Measurements from ENCODE around the gene TSSK1B. TPM values are rescaled to one million over a fixed set of nuclear protein-coding genes. Genes with fewer than 3 reads are reported as not detected.
"Not testable (repeated sequence)": the region's sequence is repeated elsewhere in the genome, so short reads cannot be mapped to it uniquely, and the experiment has no call there.

The TSSK1B gene
- total RNA-seq, 1 donor from 2014 or later: not detected

GRCh38 chr5:113437111-113437510, 2.3 kb upstream of the TSSK1B start:
- no peaks in the 10 kb centered on the region for H3K4me1 Mint-ChIP-seq (ENCODE audit: low read depth)
- intact Hi-C loops (cut with micrococcal nuclease): no loop called here
- H3K36me3 Mint-ChIP-seq (ENCODE audit: low read depth): no peaks in the 10 kb centered on the region
- H3K27ac Mint-ChIP-seq: no peak overlapping the region
- DNase-seq (ENCODE audit: low spot score): no peak
- H3K27me3 Mint-ChIP-seq (ENCODE audit: low read depth): peaks cover 20% of the 10 kb centered on the region
- H3K4me3 Mint-ChIP-seq (ENCODE audit: low read depth): no peak overlapping the region
- H3K9me3 Mint-ChIP-seq: no peaks in the 10 kb centered on the region

DNA sequence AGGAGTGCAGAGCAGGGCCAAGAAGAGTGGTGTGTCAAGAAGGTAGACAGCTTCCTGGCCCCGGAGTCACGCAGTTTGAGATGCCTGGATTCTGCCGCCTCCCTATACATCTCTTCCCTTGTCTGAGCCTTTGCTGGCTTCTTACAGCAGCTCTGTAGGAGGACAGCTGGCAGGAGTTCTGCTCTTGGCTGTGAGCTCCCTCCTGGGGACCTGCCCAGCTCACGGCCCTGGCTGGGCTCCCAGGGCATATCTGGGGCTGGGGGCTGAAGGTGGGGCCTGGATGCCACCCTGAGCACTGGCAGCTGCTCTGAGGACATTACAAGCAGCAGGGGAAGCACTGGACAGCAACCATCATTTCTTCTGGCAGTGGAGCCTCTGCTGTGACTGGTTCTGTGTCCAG, 786 bp upstream of the TSSK1B start:
- Mint-ChIP-seq H3K9me3 (no peaks in the 10 kb centered on the region), H3K36me3 (ENCODE audit: low read depth) (no peaks in the 10 kb centered on the region), H3K27ac (no peak overlapping the region), H3K4me3 (ENCODE audit: low read depth) (no peak overlapping the region), H3K4me1 (ENCODE audit: low read depth) (no peaks in the 10 kb centered on the region), H3K27me3 (ENCODE audit: low read depth) (peaks cover 18% of the 10 kb centered on the region)
- intact Hi-C loops (cut with micrococcal nuclease): no loop called here
- DNase-seq (ENCODE audit: low spot score): no peak

GRCh38 chr5:113433862-113434612, 752 bp downstream of the TSSK1B start:
- intact Hi-C loops (cut with micrococcal nuclease): no loop called here
- H3K9me3 Mint-ChIP-seq: no peaks in the 10 kb centered on the region
- no peak overlapping the region for H3K4me3 Mint-ChIP-seq (ENCODE audit: low read depth)
- DNase-seq (ENCODE audit: low spot score): no peak
- no peaks in the 10 kb centered on the region for H3K4me1 Mint-ChIP-seq (ENCODE audit: low read depth)
- H3K27ac Mint-ChIP-seq: no peak overlapping the region
- no peaks in the 10 kb centered on the region for H3K36me3 Mint-ChIP-seq (ENCODE audit: low read depth)
- H3K27me3 Mint-ChIP-seq (ENCODE audit: low read depth): peaks cover 11% of the 10 kb centered on the region

DNA sequence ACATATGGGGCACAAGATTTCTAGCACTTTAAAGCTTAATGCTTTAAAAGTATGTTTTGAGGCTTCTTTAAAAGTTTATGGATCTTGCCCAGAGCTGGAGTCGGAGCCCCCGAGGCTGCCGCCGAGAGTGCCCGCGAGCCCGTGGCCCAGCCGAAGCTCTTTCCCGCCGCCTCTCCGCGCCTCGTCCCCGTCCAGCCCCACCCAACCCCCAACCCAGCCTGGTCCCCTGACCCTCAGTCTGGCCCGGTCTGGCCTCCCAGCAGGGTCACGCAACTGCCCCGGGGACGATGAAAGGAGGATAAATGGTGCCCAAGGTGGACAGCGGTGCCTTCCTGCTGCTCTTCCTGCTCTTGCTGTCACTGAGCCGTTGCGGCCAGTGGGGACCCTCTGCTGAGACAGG, 1.7 kb downstream of the TSSK1B start:
- intact Hi-C loops (cut with micrococcal nuclease): no loop called here
- no peak overlapping the region for H3K4me3 Mint-ChIP-seq (ENCODE audit: low read depth)
- no peaks in the 10 kb centered on the region for H3K36me3 Mint-ChIP-seq (ENCODE audit: low read depth)
- no peaks in the 10 kb centered on the region for H3K4me1 Mint-ChIP-seq (ENCODE audit: low read depth)
- H3K9me3 Mint-ChIP-seq: no peaks in the 10 kb centered on the region
- H3K27ac Mint-ChIP-seq: no peak overlapping the region
- peaks cover 8% of the 10 kb centered on the region for H3K27me3 Mint-ChIP-seq (ENCODE audit: low read depth)
- DNase-seq (ENCODE audit: low spot score): no peak

DNA sequence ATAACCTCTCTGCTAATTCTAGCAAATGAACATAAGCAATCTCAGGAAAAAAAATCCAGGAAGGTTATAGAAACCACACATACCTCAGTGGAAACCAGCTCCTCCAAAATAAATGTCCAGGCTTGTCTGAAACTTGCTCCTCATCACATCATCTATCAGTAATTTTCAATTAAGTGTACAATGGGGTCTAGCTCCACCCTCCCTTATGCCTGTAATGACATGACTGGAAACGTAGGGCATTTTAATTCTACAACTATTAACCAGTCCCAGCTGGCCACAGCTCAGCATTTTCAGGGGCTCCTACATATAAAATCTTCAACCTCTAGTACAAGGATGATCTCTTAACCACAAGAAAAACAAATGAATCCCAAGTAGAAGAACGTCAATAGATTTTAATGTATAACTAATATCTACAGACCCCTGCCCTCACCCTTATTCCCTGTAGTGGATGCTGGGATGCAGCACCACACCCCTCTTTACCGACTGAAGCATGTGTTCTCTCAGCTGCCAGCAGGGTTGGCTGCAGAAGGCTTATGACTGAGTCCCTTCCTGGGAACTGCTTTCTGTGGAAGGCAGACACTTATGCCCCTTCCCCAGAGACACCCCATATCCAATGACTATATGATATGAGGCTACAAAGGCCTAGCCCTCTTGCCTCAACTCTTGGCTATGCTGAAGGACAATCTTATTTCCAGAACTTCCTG, 6.8 kb downstream of the TSSK1B start:
- no peak overlapping the region for H3K4me3 Mint-ChIP-seq (ENCODE audit: low read depth)

GRCh38 chr5:113425909-113426308, 8.9 kb downstream of the TSSK1B start:
- Mint-ChIP-seq H3K4me1 (ENCODE audit: low read depth) (no peaks in the 10 kb centered on the region), H3K9me3 (no peaks in the 10 kb centered on the region), H3K4me3 (ENCODE audit: low read depth) (no peak overlapping the region), H3K27me3 (ENCODE audit: low read depth) (no peaks in the 10 kb centered on the region), H3K27ac (no peak overlapping the region), H3K36me3 (ENCODE audit: low read depth) (no peaks in the 10 kb centered on the region)
- intact Hi-C loops (cut with micrococcal nuclease): no loop called here
- DNase-seq (ENCODE audit: low spot score): no peak

More for the DNA sequence above, 6.8 kb downstream of the TSSK1B start:
- Mint-ChIP-seq H3K9me3 (no peaks in the 10 kb centered on the region), H3K27me3 (ENCODE audit: low read depth) (no peaks in the 10 kb centered on the region), H3K4me1 (ENCODE audit: low read depth) (no peaks in the 10 kb centered on the region), H3K27ac (no peak overlapping the region), H3K36me3 (ENCODE audit: low read depth) (no peaks in the 10 kb centered on the region)
- DNase-seq (ENCODE audit: low spot score): no peak
- intact Hi-C loops (cut with micrococcal nuclease): no loop called here

GRCh38 chr5:113421693-113422092, 13.1 kb downstream of the TSSK1B start:
- Mint-ChIP-seq H3K27ac (no peak overlapping the region), H3K9me3 (no peaks in the 10 kb centered on the region), H3K27me3 (ENCODE audit: low read depth) (no peaks in the 10 kb centered on the region), H3K4me3 (ENCODE audit: low read depth) (no peak overlapping the region), H3K4me1 (ENCODE audit: low read depth) (no peaks in the 10 kb centered on the region), H3K36me3 (ENCODE audit: low read depth) (no peaks in the 10 kb centered on the region)
- intact Hi-C loops (cut with micrococcal nuclease): no loop called here
- no peak for DNase-seq (ENCODE audit: low spot score)

DNA sequence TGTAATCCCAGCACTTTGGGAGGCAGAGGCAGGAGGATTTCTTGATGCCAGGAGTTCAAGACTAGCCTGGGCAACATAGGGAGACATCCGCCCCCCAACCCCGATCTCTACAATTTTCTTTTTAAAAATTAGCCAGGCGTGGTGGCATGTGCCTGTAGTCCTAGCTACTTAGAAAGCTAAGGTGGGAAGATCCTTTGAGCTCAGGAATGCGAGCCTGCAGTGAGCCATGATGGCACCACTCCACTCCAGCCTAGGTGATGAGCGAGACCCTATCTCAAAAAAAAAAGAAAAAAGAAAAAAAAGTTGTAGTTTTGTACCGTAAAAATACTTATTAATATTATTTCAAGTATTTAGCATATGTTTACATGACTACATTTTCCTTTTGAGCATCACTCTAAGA, 29.3 kb downstream of the TSSK1B start:
- H3K27me3 Mint-ChIP-seq (ENCODE audit: low read depth): peaks cover 33% of the 10 kb centered on the region
- no peak overlapping the region for H3K27ac Mint-ChIP-seq
- H3K9me3 Mint-ChIP-seq: no peaks in the 10 kb centered on the region
- intact Hi-C loops (cut with micrococcal nuclease): no loop called here
- no peaks in the 10 kb centered on the region for H3K36me3 Mint-ChIP-seq (ENCODE audit: low read depth)
- H3K4me3 Mint-ChIP-seq (ENCODE audit: low read depth): no peak overlapping the region
- no peak for DNase-seq (ENCODE audit: low spot score)
- no peaks in the 10 kb centered on the region for H3K4me1 Mint-ChIP-seq (ENCODE audit: low read depth)

GRCh38 chr5:113404269-113404668, 30.5 kb downstream of the TSSK1B start:
- intact Hi-C loops (cut with micrococcal nuclease): no loop called here
- H3K27ac Mint-ChIP-seq: no peak overlapping the region
- no peaks in the 10 kb centered on the region for H3K36me3 Mint-ChIP-seq (ENCODE audit: low read depth)
- H3K4me3 Mint-ChIP-seq (ENCODE audit: low read depth): no peak overlapping the region
- no peak for DNase-seq (ENCODE audit: low spot score)
- H3K4me1 Mint-ChIP-seq (ENCODE audit: low read depth): no peaks in the 10 kb centered on the region
- H3K27me3 Mint-ChIP-seq (ENCODE audit: low read depth): peaks cover 33% of the 10 kb centered on the region
- no peaks in the 10 kb centered on the region for H3K9me3 Mint-ChIP-seq

DNA sequence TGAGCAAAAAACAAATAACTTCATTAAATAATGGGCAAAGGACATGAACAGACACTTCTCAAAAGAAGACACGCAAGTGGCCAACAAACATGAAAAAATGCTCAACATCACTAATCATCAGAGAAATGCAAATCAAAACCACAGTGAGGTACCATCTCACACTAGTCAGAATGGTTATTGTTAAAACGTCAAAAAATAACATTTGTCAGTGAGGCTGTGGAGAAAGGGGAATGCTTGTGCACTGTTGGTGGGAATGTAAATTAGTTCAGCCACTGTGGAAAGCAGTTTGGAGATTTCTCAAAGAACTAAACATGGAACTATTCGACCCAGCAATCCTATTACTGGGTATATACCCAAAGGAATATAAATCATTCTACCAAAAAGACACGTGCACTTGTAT, 36.8 kb downstream of the TSSK1B start:
- H3K9me3 Mint-ChIP-seq; intact Hi-C loops (cut with micrococcal nuclease); H3K27ac Mint-ChIP-seq; H3K36me3 Mint-ChIP-seq (ENCODE audit: low read depth); DNase-seq (ENCODE audit: low spot score); H3K4me3 Mint-ChIP-seq (ENCODE audit: low read depth): not testable (repeated sequence)
- H3K4me1 Mint-ChIP-seq (ENCODE audit: low read depth): peaks cover 12% of the 10 kb centered on the region
- peaks cover 18% of the 10 kb centered on the region for H3K27me3 Mint-ChIP-seq (ENCODE audit: low read depth)

DNA sequence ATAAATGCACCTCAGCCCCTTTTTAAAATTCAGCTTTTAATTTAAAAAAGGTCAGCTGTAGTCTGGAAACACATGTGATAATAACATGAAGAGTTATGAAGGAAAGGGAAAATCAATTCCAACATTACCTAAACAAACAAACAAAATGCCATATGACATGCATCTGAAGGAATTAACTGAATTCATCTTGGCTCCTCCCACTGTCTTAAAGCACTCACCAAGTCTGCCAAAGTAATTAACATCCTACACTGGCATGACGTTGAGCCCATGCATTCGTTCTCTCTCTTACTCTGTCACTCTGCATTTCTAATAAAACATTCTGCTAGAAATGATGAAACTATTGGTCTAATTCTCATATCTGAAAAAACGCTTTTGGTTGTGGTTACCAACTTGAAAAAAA, 37.7 kb downstream of the TSSK1B start:
- intact Hi-C loops (cut with micrococcal nuclease): no loop called here
- H3K4me3 Mint-ChIP-seq (ENCODE audit: low read depth): no peak overlapping the region

GRCh38 chr5:113394658-113395057, 40.1 kb downstream of the TSSK1B start:
- Mint-ChIP-seq H3K27ac (no peak overlapping the region), H3K4me1 (ENCODE audit: low read depth) (peaks cover 20% of the 10 kb centered on the region), H3K36me3 (ENCODE audit: low read depth) (no peaks in the 10 kb centered on the region), H3K4me3 (ENCODE audit: low read depth) (no peak overlapping the region), H3K9me3 (no peaks in the 10 kb centered on the region), H3K27me3 (ENCODE audit: low read depth) (peaks cover 28% of the 10 kb centered on the region)
- no peak for DNase-seq (ENCODE audit: low spot score)
- intact Hi-C loops (cut with micrococcal nuclease): no loop called here

More for the DNA sequence above, 37.7 kb downstream of the TSSK1B start:
- peaks cover 19% of the 10 kb centered on the region for H3K27me3 Mint-ChIP-seq (ENCODE audit: low read depth)
- H3K4me1 Mint-ChIP-seq (ENCODE audit: low read depth): peaks cover 15% of the 10 kb centered on the region
- H3K27ac Mint-ChIP-seq: no peak overlapping the region
- H3K9me3 Mint-ChIP-seq: no peaks in the 10 kb centered on the region
- no peak for DNase-seq (ENCODE audit: low spot score)
- H3K36me3 Mint-ChIP-seq (ENCODE audit: low read depth): no peaks in the 10 kb centered on the region

GRCh38 chr5:113390224-113390623, 44.6 kb downstream of the TSSK1B start:
- no peak for DNase-seq (ENCODE audit: low spot score)
- no peaks in the 10 kb centered on the region for H3K9me3 Mint-ChIP-seq
- peaks cover 33% of the 10 kb centered on the region for H3K27me3 Mint-ChIP-seq (ENCODE audit: low read depth)
- no peak overlapping the region for H3K4me3 Mint-ChIP-seq (ENCODE audit: low read depth)
- no peaks in the 10 kb centered on the region for H3K36me3 Mint-ChIP-seq (ENCODE audit: low read depth)
- intact Hi-C loops (cut with micrococcal nuclease): no loop called here
- peaks cover 22% of the 10 kb centered on the region for H3K4me1 Mint-ChIP-seq (ENCODE audit: low read depth)
- H3K27ac Mint-ChIP-seq: no peak overlapping the region

Measured in activated T-helper 2 cell treated with anti-CD3 and anti-CD28 coated beads, Interferon-gamma antibody, Interleukin-2, Interleukin-4, amounts not matched to agents 10 μg/mL and 5 μg/mL and 100 μg/mL, durations not matched to agents 14 hours and 24 hours and 36 hours (primary cell).